B cell (primary cell): Measurements from ENCODE around the gene LRRC58. TPM values are rescaled to one million over a fixed set of nuclear protein-coding genes. Genes with fewer than 3 reads are reported as not detected.

Experiments used
- ATAC-seq: fragments of 200-7000 bp; cut with Tn5 transposase; one replicate; pipeline ENCODE4 v1.10.0; 2021; ENCODE audit warnings: low read depth, mild to moderate bottlenecking, moderate number of reproducible peaks, moderate library complexity
- CTCF ChIA-PET: fragments of 350-600 bp; sonication (Branson Sonifier 250); formaldehyde crosslinking; loops from one replicate; lab custom pipeline; 2021; ENCODE audit warnings: antibody characterized with exemption, inconsistent platforms; lab: Charles Lee
- POLR2A ChIA-PET: fragments of 350-600 bp; sonication (Branson Sonifier 250); formaldehyde crosslinking; loops from one replicate; lab custom pipeline; 2021; ENCODE audit warnings: antibody characterized with exemption; lab: Charles Lee
- DNase-seq: peaks from one replicate; pipeline ENCODE4 v3.0.0; 2013
- H2AFZ ChIP-seq: 2 replicates; pipeline ENCODE4 v1.6.1; 2012; ENCODE audit warnings: mild to moderate bottlenecking, low read depth, low read length; ENCODE audit not compliant: insufficient read depth, poor library complexity, severe bottlenecking
- H3K27ac ChIP-seq, 2 donors: 1 replicate in 1 of 2; 2 replicates in 1 of 2; pipeline ENCODE4 v1.5.1; 2012 to 2013; ENCODE audit warnings: low read length in 2 of 2, mild to moderate bottlenecking in 2 of 2, moderate library complexity in 1 of 2
- H3K27me3 ChIP-seq, 4 experiments: fragments of 200-600 bp in 1 of 4; sonication (generic) in 1 of 4; replicated peaks in 1 of 4; 1 replicate in 2 of 4; 2 replicates in 2 of 4; pipeline versions ENCODE4 v1.6.1 to v1.7.0; 2013 to 2016; ENCODE audit warnings: low read length in 3 of 4, mild to moderate bottlenecking in 2 of 4, mixed read lengths in 1 of 4, moderate library complexity in 1 of 4; ENCODE audit not compliant: insufficient read depth in 4 of 4, control insufficient read depth in 3 of 4; ENCODE audit errors: control extremely low read depth in 1 of 4
- H3K36me3 ChIP-seq, 2 experiments: replicated peaks in 1 of 2; 1 replicate in 1 of 2; 2 replicates in 1 of 2; pipeline versions ENCODE4 v1.6.1 to v1.7.1; 2013; ENCODE audit warnings: low read length in 1 of 2; ENCODE audit not compliant: insufficient read depth in 2 of 2, control insufficient read depth in 1 of 2; ENCODE audit errors: control extremely low read depth in 1 of 2, extremely low read depth in 1 of 2
- H3K4me1 ChIP-seq, 2 donors: fragments of 200-600 bp in 1 of 2; sonication (generic) in 1 of 2; 1 replicate in 1 of 2; 2 replicates in 1 of 2; pipeline versions ENCODE4 v1.5.1 to v1.6.1; 2013 to 2017; ENCODE audit warnings: low read length in 2 of 2; ENCODE audit not compliant: control insufficient read depth in 2 of 2, insufficient read depth in 2 of 2
- H3K4me2 ChIP-seq: replicated peaks from 2 replicates; pipeline ENCODE3; 2012; ENCODE audit warnings: mild to moderate bottlenecking, low read depth, low read length; ENCODE audit not compliant: poor library complexity, severe bottlenecking
- H3K4me3 ChIP-seq, 5 experiments: fragments of 200-600 bp in 1 of 5; sonication (generic) in 1 of 5; 1 replicate in 3 of 5; 2 replicates in 2 of 5; pipeline versions ENCODE4 v1.5.1 to v1.7.0; 2011 to 2016; ENCODE audit warnings: low read length in 4 of 5, mild to moderate bottlenecking in 4 of 5, low read depth in 2 of 5, control low read depth in 1 of 5, moderate library complexity in 1 of 5; ENCODE audit not compliant: insufficient read depth in 1 of 5; ENCODE audit errors: control extremely low read depth in 1 of 5, extremely low read depth in 1 of 5
- H3K79me2 ChIP-seq: fragments of 200-600 bp; sonication (generic); one replicate; pipeline ENCODE4 v1.6.0; 2016; ENCODE audit warnings: low read length; ENCODE audit not compliant: control insufficient read depth, insufficient read depth
- H3K9ac ChIP-seq: fragments of 200-600 bp; sonication (generic); 2 replicates; pipeline ENCODE4 v1.6.1; 2017; ENCODE audit warnings: mild to moderate bottlenecking, low read length, moderate library complexity
- H3K9me3 ChIP-seq, 3 donors: one replicate each; pipeline versions ENCODE4 v1.6.1 to v1.7.1; 2013; ENCODE audit warnings: low read length in 2 of 3; ENCODE audit not compliant: control insufficient read depth in 2 of 3, insufficient read depth in 1 of 3; ENCODE audit errors: control extremely low read depth in 1 of 3
- H4K20me1 ChIP-seq: 2 replicates; pipeline ENCODE4 v1.6.0; 2012; ENCODE audit warnings: mild to moderate bottlenecking, low read length; ENCODE audit not compliant: insufficient read depth, control insufficient read depth, poor library complexity, severe bottlenecking
- H3K27ac Mint-ChIP-seq: one replicate; pipeline ENCODE4 v1.8.0; 2021; ENCODE audit warnings: mixed read lengths
- H3K27me3 Mint-ChIP-seq: one replicate; pipeline ENCODE4 v1.8.0; 2021; ENCODE audit warnings: mixed read lengths
- H3K4me1 Mint-ChIP-seq: one replicate; pipeline ENCODE4 v1.8.0; 2021; ENCODE audit warnings: mixed read lengths
- H3K4me3 Mint-ChIP-seq: one replicate; pipeline ENCODE4 v1.8.0; 2021; ENCODE audit warnings: mixed read lengths
- H3K9me3 Mint-ChIP-seq: one replicate; pipeline ENCODE4 v1.8.0; 2022; ENCODE audit warnings: mixed read lengths; ENCODE audit not compliant: insufficient read depth
- CTCF ChIP-seq: fragments of 200-600 bp; IDR thresholded peaks from one replicate; pipeline ENCODE4 v1.8.0; 2022; ENCODE audit warnings: antibody characterized with exemption, mild to moderate bottlenecking
- EZH2 ChIP-seq: IDR thresholded peaks from 2 replicates; pipeline ENCODE4 v1.6.1; 2012; ENCODE audit warnings: borderline replicate concordance, low read depth, mild to moderate bottlenecking, moderate library complexity, low read length; ENCODE audit not compliant: insufficient read depth, poor library complexity, severe bottlenecking
- WGBS: methylation state at CpG from one replicate; pipeline ENCODE4 v1.1.5; 2013; ENCODE audit warnings: missing lambda C conversion rate; ENCODE audit not compliant: insufficient coverage; 5-methylcytosine and 5-hydroxymethylcytosine counted together
- intact Hi-C: fragments of 100-400 bp; cut with micrococcal nuclease; formaldehyde crosslinking; loops from one replicate; pipeline ENCODE4 v1.10.0; 2022
- polyA plus RNA-seq: library from polyadenylated mRNA; depleted of rRNA; stranded (reverse); fragments of >200 nt; gene quantifications from 2 replicates; pipeline ENCODE4 v1.2.3, GENCODE V29; 2012
- total RNA-seq, 2 donors: library from RNA; stranded (reverse); fragments of 120-200 nt in 1 of 2; gene quantifications; 1 replicate in 1 of 2; 2 replicates in 1 of 2; pipeline versions ENCODE4 v1.2.3 to v1.2.4, GENCODE V29; 2013 to 2022

The LRRC58 gene
- total and polyA plus RNA-seq, 2 donors (not counting 1 experiment from before 2014, with no cell fraction given): 5.0 to 16.7 TPM

DNA sequence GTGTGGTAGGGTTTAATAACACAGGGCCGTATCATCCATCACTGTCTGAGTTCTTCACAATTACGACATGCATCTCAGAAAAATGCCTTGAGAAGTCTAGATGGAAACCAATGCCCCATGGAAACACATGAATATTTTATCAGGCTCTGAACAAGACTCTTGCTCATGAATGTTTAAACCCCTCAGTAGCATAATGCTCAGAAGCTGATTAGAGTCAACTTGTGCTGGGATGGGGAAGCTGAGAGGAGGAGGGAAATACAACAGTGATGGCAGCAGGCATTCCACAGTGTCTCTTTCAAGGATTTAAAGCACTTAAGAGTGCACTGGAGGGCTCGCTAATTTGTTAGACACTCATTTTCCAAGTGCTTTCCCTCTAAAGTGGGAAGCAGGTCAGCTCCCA, 67.9 kb downstream of the LRRC58 start:
- Histone ChIP-seq H3K36me3 (no peaks in the 10 kb centered on the region), H3K9me3 (no peaks in the 10 kb centered on the region), H3K4me3 (no peak overlapping the region), H4K20me1 (no peaks in the 10 kb centered on the region), H3K27ac (no peak overlapping the region), H3K27me3 (peaks cover 0 to 26% (median 16%) of the 10 kb centered on the region in 4 experiments), H3K9ac (no peak overlapping the region), H3K4me2 (no peak overlapping the region), H3K79me2 (no peaks in the 10 kb centered on the region), H2AFZ (no peak overlapping the region), H3K4me1 (no peaks in the 10 kb centered on the region)
- WGBS: 88% methylated on average over 3 of the region's 3 CpGs
- Mint-ChIP-seq H3K9me3 (peaks cover 4% of the 10 kb centered on the region), H3K27ac (no peak overlapping the region), H3K4me3 (no peak overlapping the region), H3K27me3 (peaks cover 56% of the 10 kb centered on the region), H3K4me1 (peaks cover 2% of the 10 kb centered on the region)
- CTCF ChIA-PET: no interaction called here
- ATAC-seq: no peak
- DNase-seq: no peak
- intact Hi-C loops: no loop called here
- TF ChIP-seq CTCF: no peak
- no peak for TF ChIP-seq EZH2
- POLR2A ChIA-PET: no interaction called here

- H3K4me3 Mint-ChIP-seq: no peak overlapping the region
- no peak for ATAC-seq
- no peaks in the 10 kb centered on the region for H3K4me1 ChIP-seq
- H3K27ac ChIP-seq: no peak overlapping the region
- H2AFZ ChIP-seq: no peak overlapping the region
- intact Hi-C loops: no loop called here
- H3K4me3 ChIP-seq: no peak overlapping the region
- H3K4me1 Mint-ChIP-seq: peaks cover 2% of the 10 kb centered on the region
- H3K79me2 ChIP-seq: no peaks in the 10 kb centered on the region
- WGBS: 93% methylated on average over 3 of the region's 3 CpGs
- DNase-seq: no peak
- TF ChIP-seq CTCF: no peak
- no peak for TF ChIP-seq EZH2
- ChIA-PET CTCF (no interaction called here), POLR2A (no interaction called here)
- peaks cover 4% of the 10 kb centered on the region for H3K9me3 Mint-ChIP-seq
- no peak overlapping the region for H3K9ac ChIP-seq
- no peaks in the 10 kb centered on the region for H3K9me3 ChIP-seq
- no peak overlapping the region for H3K4me2 ChIP-seq
- H3K27me3 Mint-ChIP-seq: peaks cover 57% of the 10 kb centered on the region
- peaks cover 0 to 25% (median 15%) of the 10 kb centered on the region in 4 experiments for H3K27me3 ChIP-seq
- no peak overlapping the region for H3K27ac Mint-ChIP-seq
- H3K36me3 ChIP-seq: no peaks in the 10 kb centered on the region
- no peaks in the 10 kb centered on the region for H4K20me1 ChIP-seq
These were observed 68.6 kb downstream of the LRRC58 start for GRCh38 chr3:120280566-120280965.
